ENCODE measurements around the gene ATP9A. TPM values are rescaled to one million over a fixed set of nuclear protein-coding genes. Genes with fewer than 3 reads are reported as not detected.

The ATP9A gene
- total and polyA plus RNA-seq, 4 donors, result 2.4 to 16.7 (median 9.9) TPM

GRCh38 chr20:51597389-51598231 is 170.6 kb downstream of the ATP9A start:
- no peak for TF ChIP-seq SP1 (IDR thresholded peaks at IDR 0.05)
- TF ChIP-seq MAX (IDR thresholded peaks at IDR 0.05), result no peak
- no peak for TF ChIP-seq ZBTB33 (IDR thresholded peaks at IDR 0.05)
- no peak for TF ChIP-seq NR2F2 (IDR thresholded peaks at IDR 0.05)
- no peak for TF ChIP-seq FOXA1 (IDR thresholded peaks at IDR 0.05)
- no peak for TF ChIP-seq CTCF (IDR thresholded peaks at IDR 0.05; ENCODE audit: low read depth, low read length, missing input control)
- no peak for TF ChIP-seq FOXA2 (IDR thresholded peaks at IDR 0.05)
- no peak for TF ChIP-seq REST (IDR thresholded peaks at IDR 0.05)
- no peak for TF ChIP-seq YY1 (IDR thresholded peaks at IDR 0.05)
- no peak for TF ChIP-seq JUND (IDR thresholded peaks at IDR 0.05)
- no peak for TF ChIP-seq HNF4A (conservative IDR thresholded peaks at IDR 0.05)
- no peak for TF ChIP-seq HNF4G (IDR thresholded peaks at IDR 0.05)
- TF ChIP-seq RXRA (IDR thresholded peaks at IDR 0.05), result no peak
- no peaks in the 10 kb centered on the region for H3K27me3 ChIP-seq (ENCODE audit: control insufficient read depth in 4 of 4, insufficient read depth in 4 of 4, low read length in 3 of 4)
- peaks cover 0 to 20% (median 6%) of the 10 kb centered on the region in 4 donors for H3K36me3 ChIP-seq (ENCODE audit: control insufficient read depth in 4 of 4, insufficient read depth in 3 of 4, low read depth in 1 of 4, low read length in 3 of 4)
- DNase-seq (ENCODE audit: low spot score), result no peak
- peaks cover 0 to 4% (median under 1%) of the 10 kb centered on the region in 4 donors for H3K4me1 ChIP-seq (ENCODE audit: control insufficient read depth in 4 of 4, insufficient read depth in 4 of 4, low read length in 3 of 4)
- H3K27ac ChIP-seq (ENCODE audit: low read depth in 1 of 2, low read length in 2 of 2), result no peak overlapping the region
- H3K4me3 ChIP-seq (ENCODE audit: low read depth in 1 of 3, low read length in 3 of 3), result no peak overlapping the region
- H3K9me3 ChIP-seq (ENCODE audit: control insufficient read depth in 4 of 4, low read length in 3 of 4), result no peaks in the 10 kb centered on the region
- H3K9ac ChIP-seq (ENCODE audit: low read depth in 1 of 2, low read length in 2 of 2), result no peak overlapping the region
- 84% methylated on average over 7 of the region's 7 CpGs for WGBS

GRCh38 chr20:51596668-51597388 is 171.4 kb downstream of the ATP9A start:
- 93% methylated on average over 14 of the region's 14 CpGs for WGBS
- no peak overlapping the region for H3K27ac ChIP-seq (ENCODE audit: low read depth in 1 of 2, low read length in 2 of 2)
- no peaks in the 10 kb centered on the region for H3K27me3 ChIP-seq (ENCODE audit: control insufficient read depth in 4 of 4, insufficient read depth in 4 of 4, low read length in 3 of 4)
- H3K9ac ChIP-seq (ENCODE audit: low read depth in 1 of 2, low read length in 2 of 2), result no peak overlapping the region
- no peak for DNase-seq (ENCODE audit: low spot score)
- peaks cover 0 to 4% (median under 1%) of the 10 kb centered on the region in 4 donors for H3K4me1 ChIP-seq (ENCODE audit: control insufficient read depth in 4 of 4, insufficient read depth in 4 of 4, low read length in 3 of 4)
- no peaks in the 10 kb centered on the region for H3K9me3 ChIP-seq (ENCODE audit: control insufficient read depth in 4 of 4, low read length in 3 of 4)
- TF ChIP-seq FOXA2 (IDR thresholded peaks at IDR 0.05), result no peak
- no peak for TF ChIP-seq REST (IDR thresholded peaks at IDR 0.05)
- no peak for TF ChIP-seq HNF4A (conservative IDR thresholded peaks at IDR 0.05)
- TF ChIP-seq NR2F2 (IDR thresholded peaks at IDR 0.05), result no peak
- no peak for TF ChIP-seq YY1 (IDR thresholded peaks at IDR 0.05)
- TF ChIP-seq RAD21 (IDR thresholded peaks at IDR 0.05), result no peak
- no peak for TF ChIP-seq JUND (IDR thresholded peaks at IDR 0.05)
- TF ChIP-seq GABPA (IDR thresholded peaks at IDR 0.05 in 1 of 2, conservative IDR thresholded peaks at IDR 0.05 in 1 of 2), result no peak
- H3K4me3 ChIP-seq (ENCODE audit: low read depth in 1 of 3, low read length in 3 of 3), result no peak overlapping the region
- peaks cover 0 to 20% (median 6%) of the 10 kb centered on the region in 4 donors for H3K36me3 ChIP-seq (ENCODE audit: control insufficient read depth in 4 of 4, insufficient read depth in 3 of 4, low read depth in 1 of 4, low read length in 3 of 4)

Measured in liver (tissue), 9 donors.